RKO (cell line): ENCODE data around the gene NUP93.
"Not testable (repeated sequence)": the region's sequence is repeated elsewhere in the genome, so short reads cannot be mapped to it uniquely, and the experiment has no call there.

ENCODE experiments used
- DNase-seq: peaks from one replicate; pipeline ENCODE4 v3.0.0-alpha.2; 2016; ENCODE audit warnings: low spot score

NUP93 gene

DNA sequence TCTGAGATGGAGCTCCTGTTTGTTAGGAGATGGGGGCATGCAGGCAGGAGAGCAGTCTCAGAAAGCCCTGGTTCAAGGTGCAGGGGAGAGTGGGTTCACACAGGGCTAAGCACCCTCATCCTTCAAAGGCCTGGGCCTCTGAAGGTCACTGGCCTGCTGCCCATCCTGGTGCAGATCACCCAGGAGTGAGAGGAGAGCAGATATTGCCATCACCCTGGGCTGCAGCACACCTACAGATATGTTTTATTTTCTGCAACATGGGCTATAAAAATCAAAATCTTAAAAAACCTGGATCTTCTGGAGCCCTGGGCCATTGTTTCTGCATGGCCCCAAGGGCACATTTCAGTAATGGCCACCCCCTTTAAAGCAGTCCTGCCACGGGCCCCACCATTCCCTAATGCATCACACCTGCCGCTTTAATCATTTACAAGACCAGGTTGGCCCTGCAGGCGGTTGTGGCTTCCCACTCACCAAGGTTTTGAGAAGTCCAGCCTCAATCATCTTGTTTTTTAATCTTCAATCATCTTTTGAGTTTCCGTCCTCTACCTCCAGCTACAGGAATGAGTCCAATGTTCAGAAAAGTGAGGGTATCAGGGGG lies 20.4 kb upstream of the NUP93 start:
- DNase-seq: no peak

DNA sequence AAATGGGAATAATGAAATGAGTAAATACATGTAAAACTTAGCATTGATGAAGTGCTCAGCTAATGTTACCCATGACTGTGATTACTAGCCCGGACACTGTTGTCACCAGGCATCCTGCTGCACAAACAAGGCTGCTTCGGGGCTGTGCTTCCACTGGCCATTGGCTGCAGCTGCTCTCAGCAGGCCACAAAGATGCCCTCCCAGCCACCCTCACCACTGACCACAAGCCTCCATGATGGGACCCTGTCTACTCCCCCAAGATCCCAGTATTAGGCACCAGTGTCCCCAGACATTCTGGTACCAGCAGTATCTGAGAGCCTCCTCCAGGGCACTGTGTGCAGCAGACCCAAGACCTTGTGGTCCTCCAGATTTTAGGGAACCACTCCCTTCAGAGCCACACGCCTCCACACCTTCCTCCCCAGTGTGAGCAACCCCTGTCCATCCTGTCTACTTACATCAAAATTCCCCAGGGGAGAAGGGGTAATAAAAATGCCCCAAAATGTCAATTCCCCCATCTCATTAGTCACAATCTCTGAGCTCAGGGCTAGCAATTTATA lies 19.7 kb upstream of the NUP93 start:
- DNase-seq: no peak

DNA sequence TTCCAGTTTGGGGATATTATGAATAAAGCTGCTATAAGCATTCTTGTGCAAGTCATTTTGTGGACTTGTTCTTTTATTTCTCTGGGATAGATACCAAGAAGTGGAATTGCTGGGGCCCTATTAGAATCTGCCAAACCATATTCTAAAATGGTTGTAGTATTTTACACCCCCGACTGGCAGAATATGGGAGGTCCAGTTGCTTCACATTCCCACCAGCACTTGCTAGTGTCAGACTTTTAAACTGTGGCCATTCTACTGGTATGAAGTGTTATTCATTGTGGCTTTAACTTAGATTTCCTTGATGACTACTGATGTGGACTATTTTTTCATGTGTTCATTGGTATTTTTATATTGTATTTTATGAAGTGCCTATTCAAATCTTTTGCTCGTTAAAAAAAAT lies 18.1 kb upstream of the NUP93 start:
- no peak for DNase-seq

DNA sequence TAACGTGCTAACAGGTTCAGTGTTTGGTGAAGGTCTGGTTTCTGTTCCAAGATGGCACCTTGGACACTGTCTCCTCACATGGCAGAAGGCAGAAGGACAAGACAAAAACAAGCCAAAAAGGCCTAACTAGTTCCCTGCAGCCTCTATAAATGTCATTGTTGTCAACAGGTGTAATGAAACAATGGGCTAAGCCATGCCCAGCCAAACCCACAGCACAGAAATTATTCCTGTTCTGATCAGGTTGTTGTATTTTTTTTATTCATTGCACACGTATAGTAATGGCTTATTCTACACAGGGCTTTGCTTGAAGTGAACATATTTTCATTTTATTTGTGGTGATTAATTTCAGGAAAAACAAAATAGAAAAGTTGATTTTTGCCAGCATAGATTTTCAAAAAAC lies 16.1 kb upstream of the NUP93 start:
- no peak for DNase-seq

DNA sequence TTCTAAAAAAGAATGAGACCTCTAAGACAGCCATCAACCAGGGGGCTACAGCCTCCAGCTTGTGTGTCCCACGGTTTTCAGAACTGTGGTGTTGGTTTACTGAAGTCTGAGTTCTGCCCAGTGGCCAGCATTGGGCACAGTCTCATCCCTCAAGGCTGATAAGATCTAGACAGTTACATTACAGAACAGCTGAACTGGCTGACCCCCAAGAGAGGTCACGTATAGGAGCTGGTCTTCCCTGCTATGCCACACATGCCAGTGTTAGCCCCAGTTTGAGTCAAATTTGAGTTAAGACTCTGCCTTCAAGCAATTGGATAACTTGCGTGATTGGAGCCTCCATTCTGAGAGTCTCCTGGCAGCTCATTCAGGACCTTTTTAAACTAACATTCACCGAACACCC lies 14.8 kb upstream of the NUP93 start:
- no peak for DNase-seq

DNA sequence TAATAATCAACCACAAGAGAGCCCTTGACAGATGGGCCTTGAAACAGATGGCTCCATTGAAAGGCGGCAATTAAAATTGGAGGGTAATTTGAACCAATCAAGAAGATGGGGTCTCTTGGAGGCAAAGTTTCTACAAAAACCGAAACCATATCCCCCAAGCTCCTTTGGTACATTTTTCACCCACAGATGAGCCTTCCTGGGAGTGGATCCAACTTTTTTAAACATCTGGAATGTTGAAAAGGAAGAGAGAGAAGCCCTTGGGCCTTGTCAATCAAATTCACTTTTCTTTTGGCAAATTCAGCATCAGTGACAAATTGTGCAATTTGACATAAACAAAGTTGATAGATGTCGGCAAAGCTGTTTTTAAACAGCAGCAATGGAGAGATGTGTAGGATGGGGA lies 13.2 kb upstream of the NUP93 start:
- no peak for DNase-seq

DNA sequence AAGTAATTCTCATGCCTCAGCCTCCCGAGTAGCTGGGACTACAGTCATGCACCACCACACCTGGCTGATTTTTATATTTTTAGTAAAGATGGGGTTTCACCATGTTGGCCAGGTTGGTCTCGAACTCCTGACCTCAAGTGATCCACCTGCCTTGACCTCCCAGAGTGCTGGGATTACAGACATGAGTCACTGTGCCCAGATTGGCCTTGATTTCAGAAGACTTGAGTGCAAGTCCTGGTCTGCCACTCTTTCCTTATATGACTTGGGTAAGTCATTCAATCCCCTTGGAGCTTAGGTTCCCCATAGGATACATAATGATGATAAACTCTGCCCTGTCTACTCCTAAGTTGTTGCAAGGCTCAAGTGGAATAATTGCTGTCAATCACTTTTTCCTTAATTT lies 12.4 kb upstream of the NUP93 start:
- not testable (repeated sequence) for DNase-seq

DNA sequence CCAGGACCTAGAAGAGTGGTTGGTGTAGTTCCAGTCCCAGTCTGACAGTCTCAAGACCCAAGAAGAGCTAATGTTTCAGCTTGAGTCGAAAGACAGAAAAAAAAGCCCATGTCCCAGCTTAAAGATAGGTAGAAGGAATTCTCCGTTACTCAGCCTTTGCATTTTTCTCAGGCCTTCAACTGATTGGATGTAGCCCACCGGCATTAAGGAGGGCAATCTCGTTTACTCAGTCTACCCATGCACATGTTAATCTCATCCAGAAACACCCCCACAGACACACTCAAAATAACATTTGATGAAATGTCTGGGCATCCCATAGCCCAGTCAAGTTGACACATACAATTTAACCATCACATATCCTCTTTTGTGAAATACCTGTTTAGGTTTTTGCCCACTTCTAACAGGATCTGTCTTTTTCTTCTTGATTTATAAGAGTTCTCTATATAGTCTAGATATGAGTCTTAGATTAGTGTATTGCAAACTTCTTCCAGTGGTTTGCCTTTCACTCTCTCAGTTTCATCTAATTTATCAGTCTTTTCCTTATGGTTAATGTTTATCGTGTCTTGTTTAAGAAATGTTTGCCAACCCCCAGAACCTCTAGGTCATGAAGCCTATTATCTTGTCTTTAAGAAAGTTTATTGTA lies 7.6 kb upstream of the NUP93 start:
- no peak for DNase-seq

DNA sequence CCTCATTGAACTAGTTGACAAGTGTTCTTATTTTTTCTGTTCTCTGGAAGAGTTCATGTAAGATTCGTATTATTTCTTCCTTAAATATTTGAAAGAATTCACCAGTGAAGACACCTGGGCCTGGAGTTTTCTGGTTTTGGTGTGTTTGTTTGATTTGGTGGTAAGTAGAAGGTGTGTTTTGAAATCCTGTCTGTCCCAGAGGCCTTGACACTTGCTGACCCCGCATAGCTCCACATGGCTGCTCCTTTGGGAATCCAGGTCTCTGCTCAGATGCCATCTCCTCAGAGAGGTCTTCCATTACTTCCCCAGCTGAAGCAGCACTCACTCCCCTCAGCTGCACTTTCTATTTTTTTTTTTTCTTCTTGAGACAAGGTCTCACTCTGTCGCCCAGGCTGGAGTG lies 5.7 kb upstream of the NUP93 start:
- DNase-seq: no peak

DNA sequence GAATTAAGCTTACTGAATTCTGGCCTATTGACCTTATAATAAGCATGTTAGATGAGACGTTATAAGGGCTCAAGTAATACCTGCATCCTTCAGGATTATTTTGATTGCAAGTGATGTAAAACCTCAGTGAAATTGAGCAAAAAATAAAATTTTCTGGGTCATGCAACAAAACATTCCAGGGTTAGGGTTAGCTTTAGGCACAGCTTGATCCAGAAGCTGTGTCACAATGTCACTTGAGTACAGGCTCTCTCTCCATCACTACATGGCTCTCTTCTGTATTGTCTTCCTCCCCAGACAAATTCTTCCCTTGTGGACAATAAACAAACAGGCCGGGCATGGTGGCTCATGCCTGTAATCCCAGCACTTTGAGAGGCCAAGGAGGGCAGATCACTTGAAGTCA lies 3.6 kb upstream of the NUP93 start:
- DNase-seq: no peak

DNA sequence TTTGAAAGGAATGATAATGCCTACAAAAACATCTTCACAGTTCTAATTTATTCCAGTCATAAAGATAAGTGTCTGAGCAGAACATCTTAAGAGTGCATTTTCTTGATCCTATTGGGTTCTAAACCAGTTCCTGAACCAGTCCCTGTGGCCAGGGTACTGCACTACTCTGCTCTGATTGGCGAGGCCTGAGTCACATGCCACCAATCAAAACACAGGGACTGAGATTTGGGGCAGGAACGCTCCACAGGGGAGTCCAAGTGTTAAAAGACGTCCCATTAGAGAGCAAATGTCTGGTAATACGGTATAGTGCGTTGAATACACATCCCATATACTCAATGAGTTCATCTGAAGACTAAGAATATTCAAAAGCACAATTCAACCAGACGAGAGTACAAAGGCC lies 3.0 kb upstream of the NUP93 start:
- DNase-seq: no peak

DNA sequence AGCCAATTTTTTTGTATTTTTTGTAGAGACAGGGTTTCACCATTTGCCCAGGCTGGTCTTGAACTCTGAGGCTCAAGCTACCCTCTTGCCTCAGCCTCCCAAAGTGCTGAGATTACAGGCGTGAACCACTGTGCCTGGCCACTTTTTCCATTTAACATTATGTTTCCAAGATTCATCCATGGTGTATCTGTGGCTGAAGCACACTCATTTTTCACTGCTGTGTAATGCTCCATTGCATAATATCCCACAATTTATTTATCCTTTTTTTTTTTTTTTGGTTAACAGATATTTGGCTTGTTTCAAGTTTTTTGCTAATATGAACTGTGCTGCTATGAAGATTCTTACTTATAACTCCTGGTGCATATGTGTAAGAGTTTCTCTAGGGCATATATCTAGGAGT lies 1.9 kb upstream of the NUP93 start:
- no peak for DNase-seq

DNA sequence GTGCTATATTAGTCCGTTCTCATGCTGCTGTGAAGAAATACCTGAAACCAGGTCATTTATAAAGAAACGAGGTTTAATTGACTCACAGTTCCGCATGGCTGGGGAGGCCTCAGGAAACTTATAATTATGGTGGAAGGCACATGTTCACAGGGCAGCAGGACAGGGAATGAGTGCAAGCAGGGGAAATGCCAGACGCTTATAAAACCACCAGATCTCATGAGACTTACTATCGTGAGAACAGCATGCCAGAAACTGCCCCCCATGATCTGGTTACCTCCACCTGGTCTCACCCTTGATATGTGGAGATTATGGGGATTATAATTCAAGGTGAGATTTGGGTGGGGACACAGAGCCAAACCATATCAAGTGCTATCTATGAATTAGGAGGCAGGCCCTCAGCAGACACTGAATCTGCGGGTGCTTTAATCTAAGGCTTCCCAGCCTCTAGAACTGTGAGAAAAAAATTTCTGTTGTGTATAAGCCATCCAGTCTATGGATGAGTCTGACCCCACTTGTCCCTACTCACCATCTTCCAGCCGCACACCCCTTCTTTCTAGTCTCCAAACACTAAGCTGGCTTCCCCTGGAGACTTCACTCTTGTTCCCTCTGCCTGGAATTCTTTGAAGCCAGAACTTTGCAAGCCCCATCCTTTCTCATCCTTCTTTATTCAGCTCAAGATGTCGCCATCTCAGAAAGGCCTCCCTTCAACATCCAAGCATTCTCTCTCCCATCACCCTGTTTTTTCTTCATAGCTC lies 772 bp upstream of the NUP93 start:
- peak; percentile 21 for DNase-seq

DNA sequence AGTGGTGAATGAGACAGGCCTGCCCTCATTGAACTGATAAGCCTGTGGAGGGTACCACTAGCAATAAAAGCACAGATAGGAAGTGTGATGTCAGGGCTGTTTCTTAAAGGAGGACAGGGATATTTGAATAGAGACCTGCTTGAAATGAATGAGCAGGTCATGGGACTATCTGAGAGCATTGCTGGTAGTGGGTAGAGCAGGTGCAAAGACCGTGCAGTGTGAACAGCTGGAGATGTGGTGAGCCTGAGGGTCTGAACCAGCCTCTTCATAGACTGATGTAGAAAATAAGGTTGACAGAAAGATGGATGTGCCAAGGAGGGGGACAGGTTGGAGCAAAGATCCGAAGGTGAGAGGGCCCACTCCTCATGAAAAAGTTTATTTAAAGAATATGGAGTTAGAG lies 2.4 kb downstream of the NUP93 start:
- DNase-seq: no peak

DNA sequence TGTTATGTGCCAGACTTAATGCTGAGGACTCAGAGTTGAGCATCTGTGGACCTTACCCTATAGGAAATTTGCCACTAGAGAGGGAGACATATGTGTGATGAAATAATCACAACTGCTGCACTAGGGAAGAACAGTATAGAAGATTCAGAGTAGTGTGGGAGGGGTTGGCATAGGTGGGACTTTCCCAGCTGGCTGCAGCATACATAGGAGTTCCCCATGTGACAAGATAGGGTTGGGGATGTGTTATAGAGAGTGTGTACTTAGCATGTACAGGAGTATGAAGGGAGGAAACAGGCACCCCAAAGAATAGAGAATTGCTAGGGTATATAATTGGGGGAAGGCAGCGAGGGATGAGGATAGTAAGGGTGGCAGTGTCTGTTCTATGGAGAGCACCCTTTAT lies 2.9 kb downstream of the NUP93 start:
- DNase-seq: no peak

DNA sequence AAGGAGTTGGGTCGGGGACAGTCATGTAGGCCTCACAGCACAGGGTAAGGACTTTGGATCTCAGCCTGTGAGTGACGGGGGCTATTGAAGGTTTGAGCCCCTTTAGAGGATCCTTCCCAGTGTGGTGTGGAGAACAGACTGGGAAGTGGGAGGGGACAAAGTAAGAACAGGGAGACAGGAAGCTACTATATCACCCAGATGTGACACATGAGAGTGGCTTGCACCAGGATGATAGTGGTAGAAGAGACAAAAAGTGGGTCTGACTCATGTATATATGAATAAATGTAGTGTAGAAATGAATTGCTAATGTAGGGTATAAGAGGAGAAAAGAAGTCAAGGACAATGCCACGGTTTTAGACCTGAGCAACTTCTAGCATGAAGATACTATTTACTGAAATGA lies 4.5 kb downstream of the NUP93 start:
- DNase-seq: no peak

DNA sequence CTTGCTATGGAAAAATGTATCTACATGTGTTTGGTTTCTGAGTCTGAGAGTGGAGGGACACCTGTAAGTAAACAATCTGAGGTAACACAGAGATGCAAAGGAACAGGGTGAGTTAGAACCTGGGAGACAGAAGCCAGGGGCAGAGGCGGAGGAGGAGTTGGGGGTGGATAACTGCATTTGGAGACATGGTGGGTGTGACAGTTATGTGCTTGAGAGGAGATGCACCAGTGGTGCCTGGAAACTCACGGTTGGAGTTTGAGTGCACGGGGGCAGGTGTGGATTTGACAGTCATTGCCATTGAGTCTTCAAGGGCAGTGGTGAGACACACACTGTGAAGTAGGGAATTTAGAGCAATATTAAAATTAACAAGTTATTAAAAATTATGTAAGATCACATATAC lies 6.5 kb downstream of the NUP93 start:
- DNase-seq: no peak

DNA sequence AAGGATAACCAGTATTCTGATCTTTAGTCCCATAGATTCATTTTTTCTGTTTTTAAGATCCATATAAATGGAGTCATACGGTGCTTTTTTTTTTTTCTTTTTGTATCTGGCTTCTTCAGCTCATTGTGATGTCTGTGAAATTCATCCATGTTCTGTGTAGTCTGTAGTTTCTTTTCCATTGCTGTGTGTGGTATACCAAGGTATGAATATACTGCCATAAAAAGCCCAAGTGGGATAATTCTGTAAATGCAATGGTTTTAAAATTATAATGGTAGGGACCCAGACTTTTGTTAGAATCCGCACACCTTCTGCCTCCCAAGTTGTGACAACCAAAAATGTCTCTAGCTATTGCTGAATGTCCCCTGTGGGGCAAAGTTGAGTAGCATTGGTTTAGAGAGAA lies 7.6 kb downstream of the NUP93 start:
- no peak for DNase-seq

DNA sequence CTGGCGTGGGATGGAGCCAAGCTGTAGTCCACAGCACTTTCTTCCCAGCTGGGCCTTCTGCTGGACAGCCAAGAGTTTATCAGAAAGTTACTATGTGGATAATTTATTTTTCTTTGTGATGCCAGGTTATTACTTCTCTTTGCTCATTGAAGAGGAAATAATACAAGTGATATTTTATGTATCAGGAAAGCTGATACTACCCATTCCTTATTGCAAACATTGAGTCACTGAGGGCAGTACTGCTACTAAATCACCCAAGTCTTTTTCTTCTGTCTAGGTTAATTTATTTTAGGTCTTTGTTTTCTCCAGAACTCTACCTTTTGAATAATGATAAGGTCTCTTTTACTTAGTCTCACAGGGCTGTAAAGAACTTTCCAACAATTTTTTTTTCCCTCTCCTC lies 8.3 kb downstream of the NUP93 start:
- DNase-seq: no peak

DNA sequence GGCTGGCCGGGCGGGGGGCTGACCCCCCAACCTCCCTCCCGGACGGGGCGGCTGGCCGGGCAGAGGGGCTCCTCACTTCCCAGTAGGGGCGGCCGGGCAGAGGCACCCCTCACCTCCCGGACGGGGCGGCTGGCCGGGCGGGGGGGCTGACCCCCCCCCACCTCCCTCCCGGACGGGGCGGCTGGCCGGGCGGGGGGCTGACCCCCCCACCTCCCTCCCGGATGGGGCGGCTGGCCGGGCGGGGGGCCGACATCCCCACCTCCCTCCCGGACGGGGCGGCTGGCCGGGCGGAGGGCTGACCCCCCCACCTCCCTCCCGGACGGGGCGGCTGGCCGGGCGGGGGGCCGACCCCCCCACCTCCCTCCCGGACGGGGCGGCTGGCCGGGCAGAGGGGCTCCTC lies 9.4 kb downstream of the NUP93 start:
- DNase-seq: not testable (repeated sequence)

DNA sequence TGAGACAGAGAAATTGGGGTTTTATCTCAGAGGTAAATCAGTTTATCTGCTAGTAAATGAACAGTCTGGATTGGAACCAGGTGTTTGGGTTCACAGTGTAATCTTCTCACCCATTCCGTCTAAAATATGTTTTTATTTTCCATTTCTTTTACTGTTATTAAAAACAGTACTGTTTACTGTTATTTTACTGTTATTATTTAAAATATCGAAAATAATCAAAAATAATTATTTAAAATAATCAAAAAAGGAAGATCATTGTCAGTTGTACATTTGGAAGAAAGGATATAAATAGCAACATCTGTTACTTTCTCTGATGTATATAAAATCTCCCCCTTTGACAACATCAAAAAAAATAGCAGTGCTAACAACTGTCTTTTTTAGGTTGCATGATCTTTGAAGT lies 11.5 kb downstream of the NUP93 start:
- DNase-seq: no peak

DNA sequence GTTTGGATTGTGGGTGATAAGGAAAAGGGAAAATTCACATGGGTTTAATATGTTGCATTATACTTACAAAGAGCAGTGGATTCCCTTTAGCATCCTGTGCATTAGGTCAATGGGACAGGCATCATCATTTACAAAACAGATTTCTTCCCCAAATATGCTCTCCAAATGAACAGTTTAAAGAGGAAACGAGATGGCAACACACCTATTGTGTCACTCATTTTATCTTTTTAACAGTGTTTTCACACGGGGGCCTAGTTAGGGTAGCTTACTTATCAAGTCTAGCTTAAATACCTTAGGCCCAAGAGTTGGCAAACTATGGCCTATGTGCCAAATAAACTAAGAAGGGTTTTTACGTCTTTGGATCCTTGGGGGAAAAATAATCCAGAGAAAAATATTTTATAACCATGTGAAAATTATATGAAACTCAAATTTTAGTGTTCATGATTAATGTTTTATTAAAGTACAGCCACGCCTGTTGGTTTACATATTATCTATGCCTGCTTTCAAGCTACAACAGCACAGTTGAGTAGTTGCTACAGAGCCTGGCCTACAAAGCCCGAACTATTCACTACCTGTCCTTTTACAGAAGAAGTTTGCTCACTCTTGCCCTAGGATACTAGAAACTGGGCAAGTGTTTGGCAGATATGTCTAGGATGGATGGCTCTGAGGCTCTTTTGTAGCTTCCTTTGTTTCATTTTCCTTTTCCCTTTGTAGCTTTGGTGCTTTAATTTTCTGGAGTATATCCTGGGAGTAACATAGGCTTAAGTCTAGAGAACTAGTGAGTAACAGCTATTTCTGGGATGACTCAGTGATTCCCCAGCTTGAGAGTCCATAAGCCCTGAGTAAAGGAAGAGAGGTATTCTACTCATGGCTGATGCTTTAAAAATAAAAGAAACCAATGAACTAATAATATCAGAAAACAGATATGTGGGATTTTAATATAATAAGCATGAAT lies 12.4 kb downstream of the NUP93 start:
- peak; percentile 85 for DNase-seq
